ENCODE results near the gene GLG1.
"Not testable (repeated sequence)": the region's sequence is repeated elsewhere in the genome, so short reads cannot be mapped to it uniquely, and the experiment has no call there.

GLG1 gene

DNA sequence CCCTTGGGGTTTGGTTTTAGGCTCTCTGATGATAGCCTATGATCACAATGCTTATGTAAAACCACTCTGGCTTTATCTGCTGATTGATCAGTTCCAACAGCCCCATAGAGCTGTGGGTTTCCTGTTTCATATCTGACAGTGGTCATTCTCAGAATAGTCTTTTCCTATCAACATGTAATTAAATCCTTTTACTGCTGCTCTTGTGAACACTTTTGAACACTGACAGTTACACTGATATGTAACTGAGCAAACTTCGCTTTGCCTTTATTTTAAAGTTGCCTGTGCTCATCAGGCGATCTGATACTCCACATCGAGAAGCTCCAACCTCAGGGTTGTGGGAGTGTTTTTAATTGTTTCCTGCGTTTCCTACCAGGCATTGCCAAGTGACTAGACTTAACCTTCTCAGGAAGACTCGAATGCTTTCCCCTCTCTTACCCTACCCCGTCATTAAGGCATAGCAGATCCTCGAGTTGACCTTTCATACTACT lies 168.4 kb downstream of the GLG1 start:
- no peak for DNase-seq

DNA sequence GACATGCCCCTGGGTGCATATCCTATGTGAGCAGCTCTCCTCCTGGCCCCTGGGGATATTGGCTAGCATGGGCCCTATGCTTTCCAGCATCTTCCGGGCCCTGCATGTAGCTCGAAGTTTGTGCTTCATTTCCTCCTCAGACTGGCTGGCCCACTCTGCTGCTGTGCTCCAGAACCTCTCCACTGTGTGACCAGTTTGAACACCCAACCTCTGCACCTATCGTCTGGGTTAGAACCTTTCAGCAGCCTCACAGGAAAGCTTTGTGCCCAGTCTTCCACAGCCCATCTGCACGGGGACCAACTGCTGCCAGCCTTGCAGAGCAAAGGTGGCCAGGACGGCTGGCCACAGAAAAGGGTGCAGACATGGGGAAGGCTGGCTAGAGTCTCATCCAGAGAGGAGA lies 175.4 kb downstream of the GLG1 start:
- DNase-seq: no peak

DNA sequence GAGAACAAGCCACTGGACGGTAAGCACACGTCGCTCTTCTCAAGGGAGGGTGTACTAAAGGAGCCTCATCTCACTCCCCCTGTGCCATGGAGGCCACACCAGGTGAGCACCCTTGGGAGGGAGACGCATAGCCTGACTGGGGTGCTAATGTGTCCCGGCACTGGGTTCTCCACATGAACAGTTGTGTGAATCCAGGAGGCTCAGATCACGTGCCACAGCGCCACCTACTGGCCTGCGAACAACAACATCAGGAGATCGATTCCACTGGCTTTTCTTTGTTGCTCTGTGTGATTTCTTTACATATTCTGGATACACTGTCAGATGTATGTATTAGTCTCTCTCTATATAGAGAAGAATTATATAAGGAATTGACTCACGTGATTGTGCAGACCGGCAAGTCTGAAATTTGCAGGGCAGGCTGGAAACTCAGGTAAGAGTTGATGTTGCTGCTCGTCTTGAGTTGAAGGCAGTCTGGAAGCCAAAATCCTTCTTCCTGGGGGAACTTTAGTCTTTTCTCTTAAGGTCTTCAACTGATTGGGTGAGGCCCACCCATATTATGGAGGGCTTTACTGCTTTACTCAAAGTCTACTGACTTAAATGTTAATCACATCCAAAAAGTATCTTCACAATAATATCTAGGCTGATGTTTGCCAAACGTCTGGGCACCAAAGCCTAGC lies 176.7 kb downstream of the GLG1 start:
- DNase-seq: peak; percentile 53

DNA sequence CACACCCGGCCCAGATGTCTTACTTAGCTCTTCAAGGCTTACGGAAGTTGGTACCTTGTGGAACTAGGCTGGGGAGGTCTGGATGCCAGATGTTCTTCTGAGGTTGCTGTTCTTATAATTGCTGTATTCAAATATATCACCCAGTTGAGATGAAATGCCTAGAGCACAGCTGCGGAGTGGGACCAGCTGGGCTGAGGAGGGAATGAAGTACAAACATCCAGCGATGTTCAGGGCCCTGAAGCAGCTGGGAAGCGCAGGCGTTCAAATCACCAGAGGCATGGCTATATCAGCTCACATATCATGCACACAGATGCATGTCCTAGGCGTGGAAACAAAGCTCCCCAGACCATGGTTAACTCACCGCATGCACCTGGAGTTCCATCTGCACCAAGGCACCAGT lies 178.4 kb downstream of the GLG1 start:
- not testable (repeated sequence) for DNase-seq

DNA sequence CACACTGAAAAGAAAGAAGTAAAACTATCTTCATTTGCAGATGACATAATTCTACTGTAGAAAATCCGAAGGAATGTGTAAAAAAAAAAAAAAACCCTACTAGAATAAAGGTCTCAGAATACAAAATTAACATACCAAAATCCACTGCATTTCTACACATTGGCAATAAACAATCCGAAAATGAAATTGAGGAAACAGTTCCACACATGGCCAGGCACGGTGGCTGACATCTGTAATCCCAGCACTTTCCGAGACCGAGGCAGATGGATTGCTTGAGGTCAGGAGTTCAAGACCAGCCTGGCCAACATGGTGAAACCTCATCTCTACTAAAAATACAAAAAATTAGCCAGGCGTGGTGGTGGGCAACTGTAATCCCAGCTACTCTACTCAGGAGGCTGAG lies 181.2 kb downstream of the GLG1 start:
- not testable (repeated sequence) for DNase-seq

DNA sequence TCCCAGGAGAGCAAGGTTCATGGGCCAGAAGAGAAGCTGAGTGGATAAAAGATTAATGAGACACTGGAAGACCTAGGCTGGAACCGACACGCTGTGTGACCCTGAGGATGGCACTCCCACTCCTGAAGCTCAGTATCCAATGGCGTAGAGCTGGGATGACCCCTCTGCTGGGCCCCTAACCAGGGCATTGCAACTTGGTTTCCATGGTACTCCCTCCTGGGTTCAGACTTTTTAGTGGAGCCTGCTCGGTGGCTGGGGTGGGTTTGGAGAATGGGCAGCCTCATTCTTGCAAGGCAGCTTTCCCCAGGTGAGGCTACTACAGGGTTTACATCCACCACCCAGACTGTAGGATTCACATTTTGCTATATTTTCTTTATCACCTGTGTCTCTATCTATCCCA lies 183.2 kb downstream of the GLG1 start:
- not testable (repeated sequence) for DNase-seq

DNA sequence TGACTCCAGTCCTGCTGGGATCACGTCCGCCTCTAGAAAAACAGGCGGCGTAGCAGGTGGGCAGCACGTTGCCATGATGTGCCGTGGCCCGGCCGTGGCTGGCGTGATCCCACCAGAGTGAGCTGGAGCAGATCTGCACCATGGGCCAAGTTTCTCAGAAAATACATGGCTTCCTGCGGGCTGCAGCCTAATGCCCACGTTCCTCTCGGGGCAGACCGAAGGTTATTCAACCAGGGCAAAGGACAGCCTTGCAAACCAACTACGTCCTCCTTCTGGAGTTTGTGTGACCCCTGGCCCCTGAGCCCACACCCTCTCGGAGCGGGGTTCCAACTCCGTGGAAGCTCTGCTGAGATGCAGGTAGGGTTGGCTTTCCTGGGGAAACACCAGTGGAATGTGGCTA lies 184.8 kb downstream of the GLG1 start:
- DNase-seq: not testable (repeated sequence)

DNA sequence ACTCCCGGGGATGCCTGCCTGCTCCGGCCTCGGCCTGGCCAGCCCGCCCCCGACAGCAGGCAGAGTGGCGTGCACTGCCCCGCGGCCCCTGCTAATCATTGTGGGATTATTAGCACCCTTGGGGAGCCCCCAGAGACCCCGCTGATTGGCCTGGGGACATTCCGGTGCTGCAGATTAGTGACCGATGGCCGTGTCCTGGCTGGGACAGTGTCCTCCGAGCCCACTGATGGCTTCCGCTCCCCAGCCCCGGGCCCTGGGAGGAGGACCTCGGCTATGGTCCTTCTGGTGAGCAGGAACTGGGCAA lies 185.5 kb downstream of the GLG1 start:
- DNase-seq: not testable (repeated sequence)

DNA sequence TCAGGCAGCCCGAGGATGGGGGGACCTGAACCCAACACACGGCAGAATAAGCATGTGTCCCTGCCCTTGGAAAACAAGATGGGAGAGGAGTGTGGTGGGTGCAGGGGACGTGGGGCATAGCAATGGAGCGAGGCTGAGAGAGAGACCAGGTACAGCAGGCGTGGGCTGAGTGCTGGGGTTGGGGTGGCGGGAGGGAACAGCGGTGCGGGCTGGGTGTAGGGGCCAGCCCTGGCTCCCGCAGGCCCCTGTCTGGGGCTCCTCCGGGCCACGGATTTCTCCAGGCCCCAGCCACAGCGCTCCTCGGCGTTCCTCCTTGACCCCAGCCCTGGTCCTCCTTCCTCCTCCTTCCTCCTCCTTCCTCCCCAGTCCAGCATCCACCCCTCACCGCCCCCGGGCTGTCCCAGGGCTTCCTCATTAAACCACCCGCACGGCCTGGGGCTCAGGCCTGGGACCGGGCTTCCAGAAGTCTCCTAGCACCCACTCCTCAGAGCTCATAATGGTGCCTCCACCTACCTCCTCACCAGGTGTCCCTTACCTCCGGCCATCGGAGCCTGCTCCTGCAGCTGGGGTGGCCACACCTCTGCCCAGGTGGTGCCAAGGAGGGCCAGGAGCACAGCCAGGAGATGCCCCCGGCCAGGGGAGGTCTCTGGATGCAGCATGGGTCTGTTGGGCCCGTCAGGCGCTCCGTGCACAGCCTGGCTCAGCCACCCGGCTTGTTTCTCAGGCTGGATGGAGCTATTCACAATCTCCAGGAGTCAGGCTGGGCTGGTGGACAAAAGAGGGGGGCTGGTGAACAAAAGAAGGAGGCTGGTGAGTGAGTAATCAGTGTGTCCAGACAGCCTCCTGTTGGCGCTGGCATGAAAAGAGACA lies 186.1 kb downstream of the GLG1 start, which contains the start of gene CLEC18B:
Gene CLEC18B (minus strand): TSS at position 867 of the 870 bp plus-strand sequence. CDS start 208 bp downstream, at position 659.
- DNase-seq: not testable (repeated sequence)

DNA sequence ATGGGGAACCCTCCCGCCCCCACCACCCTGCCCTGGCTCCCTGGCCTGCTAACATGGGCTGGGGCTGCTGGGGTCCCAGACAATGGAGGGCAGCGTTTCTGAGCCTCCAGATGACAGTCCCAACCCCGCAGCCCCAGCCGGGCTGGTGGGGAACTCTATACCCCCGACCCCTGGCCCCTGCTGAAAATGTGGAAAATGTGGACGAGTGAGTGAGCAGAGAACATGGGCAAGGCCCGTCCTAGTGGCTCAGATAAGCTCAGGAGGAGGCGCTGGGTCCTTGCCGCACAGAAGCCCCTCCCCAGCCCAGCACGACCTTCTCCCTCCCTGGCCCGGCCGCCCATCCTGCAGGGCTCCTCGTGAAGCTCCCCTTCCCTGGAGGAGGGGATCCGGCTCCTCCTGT lies 187.1 kb downstream of the GLG1 start:
- not testable (repeated sequence) for DNase-seq

DNA sequence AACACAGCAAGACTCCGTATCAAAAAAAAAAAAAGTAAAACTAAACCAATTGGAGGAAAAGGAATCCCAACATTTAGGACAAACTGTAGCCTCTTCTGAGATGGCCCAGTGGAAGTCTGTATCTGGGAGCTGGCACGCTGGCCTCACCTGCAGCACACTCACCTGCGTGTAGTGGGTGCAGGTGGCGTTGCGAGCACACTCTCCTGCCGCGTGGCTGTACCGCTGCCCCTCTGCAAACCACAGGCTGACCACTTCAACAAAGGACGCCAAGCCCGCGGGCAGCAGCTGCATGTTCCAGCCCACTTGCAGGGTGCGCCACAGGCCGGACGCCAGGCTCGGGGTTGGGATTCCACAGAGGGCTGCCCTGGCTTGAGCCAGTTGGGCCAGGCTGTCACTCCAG lies 189.0 kb downstream of the GLG1 start:
- not testable (repeated sequence) for DNase-seq

DNA sequence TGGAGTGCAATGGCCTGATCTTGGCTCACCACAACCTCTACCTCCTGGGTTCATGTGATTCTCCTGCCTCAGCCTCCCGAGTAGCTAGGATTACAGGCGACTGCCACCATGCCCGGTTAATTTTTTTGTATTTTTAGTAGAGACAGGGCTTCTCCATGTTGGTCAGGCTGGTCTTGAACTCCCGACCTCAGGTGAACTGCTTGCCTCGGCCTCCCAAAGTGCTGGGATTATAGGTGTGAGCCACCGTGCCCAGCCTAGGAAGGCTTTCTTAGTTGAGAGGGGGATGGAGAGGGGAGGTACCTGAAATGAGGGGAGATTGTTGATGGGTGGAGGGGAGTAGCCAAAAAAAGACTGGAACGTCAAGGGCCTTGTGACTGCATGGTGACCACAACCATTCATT lies 193.0 kb downstream of the GLG1 start:
- DNase-seq: not testable (repeated sequence)

DNA sequence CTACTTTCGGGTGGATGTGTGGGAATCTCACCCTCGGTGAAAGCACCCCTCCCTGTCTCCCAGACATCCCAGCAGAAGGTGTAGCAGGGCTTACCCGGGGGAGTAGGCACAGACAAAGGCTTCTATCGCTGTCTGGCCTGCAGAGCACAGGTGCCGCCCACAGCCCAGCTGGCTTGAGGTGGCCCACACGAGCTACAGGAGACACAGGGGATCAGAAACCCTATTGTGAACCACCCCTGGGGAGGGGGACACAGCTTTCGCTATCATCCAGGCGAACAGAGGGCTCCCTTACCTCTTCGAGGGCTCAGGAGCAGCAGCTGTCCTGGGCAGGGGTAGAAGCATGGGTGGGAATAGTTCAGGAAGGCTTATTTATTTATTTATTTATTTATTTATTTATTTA lies 193.4 kb downstream of the GLG1 start:
- not testable (repeated sequence) for DNase-seq

DNA sequence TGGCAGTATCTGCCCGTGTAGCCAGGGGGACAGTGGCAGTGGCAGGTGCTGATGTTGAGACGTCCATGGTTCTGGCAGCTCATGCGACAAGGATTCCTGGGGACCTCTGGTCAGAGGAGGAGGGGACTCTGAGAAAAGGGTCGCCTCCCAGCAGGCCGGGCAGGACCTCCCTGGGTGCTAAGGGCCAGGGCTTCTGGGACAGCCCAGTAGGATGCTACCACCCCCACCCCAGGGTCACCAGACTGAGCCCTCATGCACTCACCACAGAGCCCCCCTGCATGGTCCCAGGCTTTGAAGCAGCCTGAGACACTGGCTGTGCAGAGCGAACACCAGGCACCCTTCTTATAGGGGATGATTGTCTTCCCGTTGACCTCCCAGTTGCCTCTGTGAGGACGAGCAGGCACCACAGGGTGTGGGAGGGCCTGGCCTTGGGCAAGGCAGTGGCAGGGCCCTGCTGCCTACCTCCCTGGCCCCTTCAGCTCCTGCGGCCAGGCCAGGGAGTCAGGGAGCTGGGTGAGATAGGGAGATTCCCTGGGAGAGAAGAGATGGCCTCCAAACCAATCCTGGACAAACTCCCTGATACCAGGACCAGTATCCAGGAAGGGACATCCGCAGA lies 194.0 kb downstream of the GLG1 start:
- DNase-seq: not testable (repeated sequence)

DNA sequence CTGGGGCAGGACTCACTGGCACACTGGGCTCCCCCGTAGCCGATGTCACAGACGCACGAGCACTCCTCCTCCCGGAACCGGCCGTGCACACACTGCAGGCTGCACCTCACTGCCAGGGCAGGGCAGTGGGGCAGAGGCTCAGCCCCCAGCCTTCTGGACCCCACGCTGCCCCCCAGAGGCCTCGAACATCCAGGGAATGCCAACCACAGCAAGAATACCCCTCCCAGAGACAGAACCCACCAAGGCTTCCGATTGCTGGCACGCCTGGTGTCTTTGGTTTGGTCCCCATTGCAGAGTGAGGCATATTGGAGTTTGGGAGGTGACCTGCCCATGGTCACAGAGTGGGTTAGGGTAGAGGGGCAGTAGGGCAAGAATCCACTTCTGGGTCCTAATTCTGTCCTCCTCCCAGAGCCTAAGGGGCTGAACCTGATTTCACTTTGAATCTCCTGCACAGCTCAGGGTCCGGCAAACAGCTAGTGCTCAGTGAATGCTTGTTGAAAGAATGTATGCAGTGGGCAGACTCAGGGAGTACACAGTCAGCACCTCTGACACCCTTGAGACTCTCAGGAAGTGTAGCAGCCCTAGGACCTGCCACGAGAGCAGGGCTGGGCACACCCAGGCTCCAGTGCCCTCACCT lies 194.7 kb downstream of the GLG1 start:
- DNase-seq: not testable (repeated sequence)

DNA sequence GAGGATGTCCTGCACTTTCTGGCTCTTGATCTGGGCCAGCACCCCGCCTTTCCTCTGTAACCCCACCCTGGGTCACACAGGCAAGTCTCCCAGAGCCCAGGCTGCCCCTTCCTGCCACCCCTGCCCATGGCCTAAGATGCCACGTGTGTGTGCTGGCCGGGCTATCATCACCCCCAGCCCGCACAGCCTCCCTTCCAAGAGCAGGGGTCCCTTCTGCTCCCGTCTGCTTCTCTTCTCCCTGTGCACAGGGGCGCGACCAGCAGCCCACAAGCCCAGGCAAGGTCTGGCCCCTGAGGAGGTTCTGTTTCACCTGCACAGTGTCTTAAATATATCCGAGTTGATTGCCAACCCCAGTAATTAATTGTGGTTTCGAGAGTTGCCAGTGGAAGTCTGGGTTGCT lies 195.9 kb downstream of the GLG1 start:
- not testable (repeated sequence) for DNase-seq

DNA sequence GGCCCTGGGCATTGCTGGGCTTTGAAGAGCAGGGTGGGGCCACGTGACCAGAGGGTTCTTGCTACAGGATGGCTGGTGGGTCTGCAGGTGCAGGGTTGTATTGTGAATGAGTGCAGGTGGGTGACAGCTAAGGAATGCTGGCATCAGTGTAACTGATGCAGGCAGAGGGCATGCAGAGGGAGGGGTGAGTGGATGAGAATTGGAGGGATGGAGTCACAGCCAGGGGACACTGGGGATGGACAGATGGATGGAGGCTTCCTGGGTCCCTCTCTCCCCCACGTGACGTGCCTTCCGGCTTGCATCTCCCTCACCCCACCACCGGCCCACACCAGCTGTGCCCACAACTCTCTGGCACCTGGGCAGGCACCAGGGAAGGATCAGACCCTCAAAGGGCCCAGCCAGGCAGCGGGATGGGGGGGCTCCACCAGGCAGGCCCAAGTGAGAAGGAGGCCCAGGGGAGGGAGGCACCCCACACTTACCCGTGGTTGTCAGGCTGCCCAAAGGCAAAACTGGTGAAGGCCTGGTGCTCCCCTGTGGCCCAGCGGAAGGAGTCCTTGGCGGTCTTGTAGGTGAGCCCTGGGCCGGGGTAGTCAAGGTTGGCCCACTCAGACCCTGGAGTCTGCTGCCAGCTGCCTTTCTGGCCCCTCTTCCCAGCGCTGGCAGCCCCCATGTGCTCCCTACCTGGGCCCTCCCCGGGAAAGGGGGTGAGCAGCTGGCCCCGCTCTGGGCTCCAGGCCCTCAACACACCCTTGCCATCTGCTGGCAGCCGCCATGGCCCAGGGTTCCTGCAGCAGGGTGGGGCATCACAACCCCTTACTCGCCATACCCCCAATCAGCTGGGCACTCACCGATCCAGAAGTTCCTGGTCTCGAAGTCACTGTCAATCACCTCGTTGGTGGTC lies 196.6 kb downstream of the GLG1 start:
- DNase-seq: not testable (repeated sequence)

DNA sequence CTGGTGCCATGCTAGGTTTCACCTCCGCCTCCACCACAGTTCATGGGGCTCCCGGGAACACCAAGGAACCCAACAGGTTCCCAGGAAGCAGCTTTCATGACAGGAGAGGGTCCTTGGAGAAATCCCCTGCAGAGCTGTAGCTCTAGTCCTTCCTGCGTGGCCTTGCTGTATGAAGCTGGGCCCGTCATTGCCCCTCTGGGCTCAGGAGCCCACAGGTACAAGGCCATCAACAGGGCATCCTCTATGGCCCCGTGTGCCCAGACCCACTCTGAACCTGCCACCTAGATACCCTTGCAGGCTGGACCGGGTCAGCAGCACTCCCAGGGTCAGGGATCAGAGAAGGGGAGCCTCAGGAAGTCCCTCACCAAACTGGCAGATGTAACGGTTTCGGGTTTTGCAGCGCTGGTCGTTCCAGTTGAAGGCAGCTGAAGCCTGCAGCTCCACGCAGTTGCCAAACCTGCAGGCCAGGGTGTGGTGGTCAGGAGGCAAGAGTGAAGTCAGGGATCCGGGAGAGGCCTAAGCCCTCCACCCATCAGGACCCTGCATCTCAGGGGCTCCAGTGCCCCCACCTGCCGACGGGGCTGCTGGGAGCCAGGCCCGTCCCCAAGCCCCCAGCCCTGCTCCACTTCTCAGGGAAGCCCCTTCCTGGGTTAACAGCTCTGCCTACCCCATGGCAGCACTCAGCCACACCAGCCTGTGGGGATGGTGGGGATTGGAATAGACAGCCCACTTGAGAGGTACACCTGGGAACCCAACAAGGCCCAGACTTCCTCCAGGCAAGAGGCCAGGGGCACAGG lies 197.5 kb downstream of the GLG1 start:
- DNase-seq: not testable (repeated sequence)

DNA sequence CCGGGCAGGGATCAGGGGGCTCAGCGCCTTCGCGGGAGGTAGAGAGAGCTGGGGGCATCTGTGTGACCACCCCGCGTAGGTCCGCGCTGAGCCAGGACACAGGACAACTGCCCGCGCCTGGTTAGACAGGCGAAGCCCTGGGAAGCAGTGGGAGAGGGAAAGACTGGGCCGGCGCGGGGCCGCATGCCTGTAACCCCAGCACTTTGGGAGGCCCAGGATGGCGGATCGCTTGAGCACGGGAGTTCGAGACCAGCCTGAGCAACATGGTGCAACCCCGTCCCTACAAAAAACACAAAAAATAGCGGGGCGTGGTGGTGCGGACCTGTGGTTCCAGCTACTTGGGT lies 199.6 kb downstream of the GLG1 start:
- peak; percentile 49 for DNase-seq

DNA sequence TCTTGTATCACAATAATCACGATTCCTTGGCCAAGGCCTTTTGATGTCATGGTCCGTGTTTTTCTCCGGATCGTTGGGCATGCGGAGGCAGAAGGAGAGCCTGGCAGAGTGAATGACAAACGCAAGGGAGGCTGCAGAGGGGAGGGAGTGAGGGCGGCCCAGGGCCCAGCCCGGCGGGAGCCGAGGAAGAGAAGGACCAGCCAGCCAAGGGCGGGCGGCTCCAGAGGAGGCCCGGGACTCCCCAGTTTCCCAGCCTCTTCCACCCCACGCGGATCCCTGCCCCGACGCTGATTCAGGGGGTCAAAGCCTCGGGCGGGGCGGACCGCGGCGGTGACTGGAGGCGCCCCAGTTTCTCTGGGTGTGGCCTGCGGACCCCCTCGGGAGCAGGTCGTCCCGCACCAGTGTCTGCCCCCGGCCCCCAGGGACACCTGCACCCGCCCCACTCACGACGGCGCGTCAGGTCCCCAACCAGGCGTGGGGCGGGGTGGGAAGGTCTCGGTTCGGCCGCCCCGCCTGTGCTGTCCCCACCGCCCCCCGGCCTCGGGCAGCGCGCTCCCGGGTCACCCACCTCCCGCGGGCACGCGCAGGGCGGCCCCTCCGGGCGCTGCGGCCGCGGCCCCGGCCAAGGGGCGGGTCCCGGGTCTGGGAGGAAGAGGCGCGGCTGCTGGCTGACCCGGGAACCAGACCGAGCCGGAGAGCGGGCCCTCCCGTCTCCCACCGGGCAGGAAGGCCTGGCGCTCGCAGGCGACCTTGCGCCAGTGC lies 200.1 kb downstream of the GLG1 start:
- DNase-seq: not testable (repeated sequence)

All from femur (tissue), 1 donor.